ENCODE data around the gene NEK9. TPM values are rescaled to one million over a fixed set of nuclear protein-coding genes. Genes with fewer than 3 reads are reported as not detected.

NEK9 gene
- total RNA-seq, 1 donor from 2014 or later: 116 TPM

GRCh38 chr14:75046899-75047298 is 79.9 kb downstream of the NEK9 start:
- TF ChIP-seq CTCF (IDR thresholded peaks at IDR 0.05): no peak

GRCh38 chr14:75046275-75046674 is 80.6 kb downstream of the NEK9 start:
- Histone ChIP-seq H3K27me3 (no peaks in the 10 kb centered on the region), H3K36me3 (peaks cover 0 to 16% of the 10 kb centered on the region in 2 donors), H3K9me3 (no peaks in the 10 kb centered on the region), H3K4me1 (peaks cover 3 to 29% of the 10 kb centered on the region in 2 donors), H3K27ac (no peak overlapping the region), H3K4me3 (no peak overlapping the region)
- DNase-seq (ENCODE audit: low spot score in 2 of 2): no peak
- intact Hi-C loops (cut with DNase I): no loop called here
- TF ChIP-seq CTCF (IDR thresholded peaks at IDR 0.05): no peak

More at GRCh38 chr14:75046899-75047298, 79.9 kb downstream of the NEK9 start:
- H3K36me3 ChIP-seq: peaks cover 0 to 10% of the 10 kb centered on the region in 2 donors
- peaks cover 3 to 29% of the 10 kb centered on the region in 2 donors for H3K4me1 ChIP-seq
- H3K27me3 ChIP-seq: no peaks in the 10 kb centered on the region
- intact Hi-C loops (cut with DNase I): no loop called here
- H3K9me3 ChIP-seq: no peaks in the 10 kb centered on the region
- DNase-seq (ENCODE audit: low spot score in 2 of 2): no peak
- no peak overlapping the region for H3K4me3 ChIP-seq
- no peak overlapping the region for H3K27ac ChIP-seq

- no peak for DNase-seq (ENCODE audit: low spot score in 2 of 2)
- no peaks in the 10 kb centered on the region for H3K9me3 ChIP-seq
- no peaks in the 10 kb centered on the region for H3K27me3 ChIP-seq
- no peak overlapping the region for H3K27ac ChIP-seq
- peaks cover 3 to 19% of the 10 kb centered on the region in 2 donors for H3K36me3 ChIP-seq
- intact Hi-C loops (cut with DNase I): no loop called here
- TF ChIP-seq CTCF (IDR thresholded peaks at IDR 0.05): no peak
- peaks cover 3 to 19% of the 10 kb centered on the region in 2 donors for H3K4me1 ChIP-seq
- H3K4me3 ChIP-seq: no peak overlapping the region
Observed at GRCh38 chr14:75044752-75045151, 82.1 kb downstream of the NEK9 start.

- no peaks in the 10 kb centered on the region for H3K27me3 ChIP-seq
- DNase-seq (ENCODE audit: low spot score in 2 of 2): no peak
- intact Hi-C loops (cut with DNase I): no loop called here
- no peaks in the 10 kb centered on the region for H3K9me3 ChIP-seq
- H3K27ac ChIP-seq: no peak overlapping the region
- no peak for TF ChIP-seq CTCF (IDR thresholded peaks at IDR 0.05)
- H3K4me1 ChIP-seq: peaks cover 1 to 14% of the 10 kb centered on the region in 2 donors
- peaks cover 3 to 21% of the 10 kb centered on the region in 2 donors for H3K36me3 ChIP-seq
- no peak overlapping the region for H3K4me3 ChIP-seq
Observed at GRCh38 chr14:75044322-75044721, 82.5 kb downstream of the NEK9 start.

- no peaks in the 10 kb centered on the region for H3K27me3 ChIP-seq
- no peak overlapping the region for H3K4me3 ChIP-seq
- intact Hi-C loops (cut with DNase I): no loop called here
- no peaks in the 10 kb centered on the region for H3K9me3 ChIP-seq
- H3K27ac ChIP-seq: no peak overlapping the region
- TF ChIP-seq CTCF (IDR thresholded peaks at IDR 0.05): no peak
- peaks cover 0 to 7% of the 10 kb centered on the region in 2 donors for H3K4me1 ChIP-seq
- H3K36me3 ChIP-seq: peaks cover 8 to 33% of the 10 kb centered on the region in 2 donors
- DNase-seq (ENCODE audit: low spot score in 2 of 2): no peak
Observed at GRCh38 chr14:75042035-75042434, 84.8 kb downstream of the NEK9 start.

GRCh38 chr14:75041613-75042012 is 85.2 kb downstream of the NEK9 start:
- Histone ChIP-seq H3K4me3 (no peak overlapping the region), H3K27me3 (no peaks in the 10 kb centered on the region), H3K9me3 (no peaks in the 10 kb centered on the region), H3K36me3 (peaks cover 8 to 37% of the 10 kb centered on the region in 2 donors), H3K4me1 (peaks cover 0 to 7% of the 10 kb centered on the region in 2 donors), H3K27ac (no peak overlapping the region)
- DNase-seq (ENCODE audit: low spot score in 2 of 2): no peak
- intact Hi-C loops (cut with DNase I): no loop called here
- no peak for TF ChIP-seq CTCF (IDR thresholded peaks at IDR 0.05)
